ENCODE results near the gene RPL18A. TPM values are rescaled to one million over a fixed set of nuclear protein-coding genes. Genes with fewer than 3 reads are reported as not detected.
A peak's percentile ranks its signal among the peaks of the same experiment; 100 is the strongest.

The RPL18A gene
- total RNA-seq, 1 experiment from 2014 or later = 2,038 TPM

- peak overlapping the region; percentile 79 for H3K27ac ChIP-seq
- POLR2A ChIA-PET (ENCODE audit: unreplicated experiment) = no interaction called here
- H3K9me3 ChIP-seq (ENCODE audit: insufficient read depth, low read depth) = no peaks in the 10 kb centered on the region
- peaks cover 42% of the 10 kb centered on the region for H3K79me2 ChIP-seq (ENCODE audit: low read depth)
- H4K20me1 ChIP-seq (ENCODE audit: insufficient read depth) = peaks cover 56% of the 10 kb centered on the region
- H3K4me1 ChIP-seq (replicated peaks; ENCODE audit: insufficient read depth) = peaks cover 42% of the 10 kb centered on the region
- CTCF ChIA-PET = no interaction called here
- H3F3A ChIP-seq (ENCODE audit: insufficient read depth, low read depth) = peaks cover 64% of the 10 kb centered on the region
- peaks cover 42% of the 10 kb centered on the region for H3K36me3 ChIP-seq (ENCODE audit: low read depth)
- peak overlapping the region; percentile 87 for H3K4me3 ChIP-seq
- no peak overlapping the region for H2AFZ ChIP-seq
- no peaks in the 10 kb centered on the region for H3K27me3 ChIP-seq (ENCODE audit: insufficient read depth, low read depth)
- DNase-seq = no peak
- TF ChIP-seq CTCF (conservative IDR thresholded peaks at IDR 0.05) (no peak), EZH2 (IDR thresholded peaks at IDR 0.05; ENCODE audit: low read depth) (no peak)
- peak overlapping the region; percentile 98 for H3K4me2 ChIP-seq
- H3K9me2 ChIP-seq (ENCODE audit: insufficient read depth) = no peaks in the 10 kb centered on the region
- no TSS peak for BruUV-seq (replicated peaks)
- intact Hi-C loops (cut with micrococcal nuclease; ENCODE audit: unreplicated experiment) = no loop called here
Observed at GRCh38 chr19:17861542-17862402, 2.1 kb downstream of the RPL18A start.

GRCh38 chr19:17862711-17863519 lies 3.2 kb downstream of the RPL18A start:
- H4K20me1 ChIP-seq (ENCODE audit: insufficient read depth) = peaks cover 56% of the 10 kb centered on the region
- DNase-seq = no peak
- BruUV-seq (replicated peaks) = no TSS peak
- TF ChIP-seq EZH2 (IDR thresholded peaks at IDR 0.05; ENCODE audit: low read depth) (no peak), CTCF (conservative IDR thresholded peaks at IDR 0.05) (no peak)
- peak overlapping the region; percentile 79 for H3K27ac ChIP-seq
- intact Hi-C loops (cut with micrococcal nuclease; ENCODE audit: unreplicated experiment) = no loop called here
- H3K4me1 ChIP-seq (replicated peaks; ENCODE audit: insufficient read depth) = peaks cover 42% of the 10 kb centered on the region
- CTCF ChIA-PET = no interaction called here
- peaks cover 42% of the 10 kb centered on the region for H3K79me2 ChIP-seq (ENCODE audit: low read depth)
- no peak overlapping the region for H2AFZ ChIP-seq
- H3K36me3 ChIP-seq (ENCODE audit: low read depth) = peaks cover 42% of the 10 kb centered on the region
- H3K9me2 ChIP-seq (ENCODE audit: insufficient read depth) = no peaks in the 10 kb centered on the region
- H3K27me3 ChIP-seq (ENCODE audit: insufficient read depth, low read depth) = no peaks in the 10 kb centered on the region
- peaks cover 69% of the 10 kb centered on the region for H3F3A ChIP-seq (ENCODE audit: insufficient read depth, low read depth)
- no peaks in the 10 kb centered on the region for H3K9me3 ChIP-seq (ENCODE audit: insufficient read depth, low read depth)
- no peak overlapping the region for H3K4me3 ChIP-seq
- POLR2A ChIA-PET (ENCODE audit: unreplicated experiment) = interaction anchor here (0.6 kb wide), 1 partner anchor 70 kb away, joined by 3 read pairs; the partner anchor contains the start of gene CCDC124
- H3K4me2 ChIP-seq = peak overlapping the region; percentile 98

GRCh38 chr19:17863520-17864182 lies 3.9 kb downstream of the RPL18A start:
- no peaks in the 10 kb centered on the region for H3K27me3 ChIP-seq (ENCODE audit: insufficient read depth, low read depth)
- no peaks in the 10 kb centered on the region for H3K9me3 ChIP-seq (ENCODE audit: insufficient read depth, low read depth)
- no TSS peak for BruUV-seq (replicated peaks)
- peaks cover 42% of the 10 kb centered on the region for H3K4me1 ChIP-seq (replicated peaks; ENCODE audit: insufficient read depth)
- no peak overlapping the region for H3K4me3 ChIP-seq
- peak overlapping the region; percentile 11; the same call in 1 of the 2 replicates for H3K4me2 ChIP-seq
- H2AFZ ChIP-seq = no peak overlapping the region
- no peak for DNase-seq
- intact Hi-C loops (cut with micrococcal nuclease; ENCODE audit: unreplicated experiment) = no loop called here
- no peaks in the 10 kb centered on the region for H3K9me2 ChIP-seq (ENCODE audit: insufficient read depth)
- TF ChIP-seq CTCF (conservative IDR thresholded peaks at IDR 0.05) (no peak), EZH2 (IDR thresholded peaks at IDR 0.05; ENCODE audit: low read depth) (no peak)
- H3K36me3 ChIP-seq (ENCODE audit: low read depth) = peaks cover 42% of the 10 kb centered on the region
- H3K27ac ChIP-seq = peak overlapping the region; percentile 79
- ChIA-PET CTCF (no interaction called here), POLR2A (ENCODE audit: unreplicated experiment) (interaction anchor here (0.6 kb wide), 1 partner anchor 69 kb away, joined by 3 read pairs; the partner anchor contains the start of gene CCDC124)
- H4K20me1 ChIP-seq (ENCODE audit: insufficient read depth) = peaks cover 56% of the 10 kb centered on the region
- peaks cover 42% of the 10 kb centered on the region for H3K79me2 ChIP-seq (ENCODE audit: low read depth)
- H3F3A ChIP-seq (ENCODE audit: insufficient read depth, low read depth) = peaks cover 69% of the 10 kb centered on the region
